K562 (cell line): Measurements from ENCODE around the gene FYB1. TPM values are rescaled to one million over a fixed set of nuclear protein-coding genes. Genes with fewer than 3 reads are reported as not detected.

ENCODE experiments used
- ATAC-seq: fragments of 200-7000 bp; cut with Tn5 transposase; 3 replicates; pipeline ENCODE4 v1.9.1; 2020; ENCODE audit warnings: moderate library complexity
- BruUV-seq: library from RNA; stranded (reverse); fragments of 400-500 nt; replicated peaks from 2 replicates; lab custom pipeline; 2021; lab: Mats Ljungman, UMichigan
- CTCF ChIA-PET: fragments of 300-600 bp; formaldehyde crosslinking; extraction: SDS; loops from one replicate; lab custom pipeline; 2021; ENCODE audit warnings: low intra/inter-chr PET ratio; lab: Yijun Ruan, JAX
- POLR2A ChIA-PET: fragments of 300-600, 350-650 bp; sonication (Branson Sonifier 250); formaldehyde crosslinking; extraction: SDS; loops from one replicate; lab custom pipeline; 2021; ENCODE audit warnings: antibody characterized with exemption, inconsistent platforms; lab: Yijun Ruan, JAX
- DNase-seq, 4 experiments: peaks; one replicate each; pipeline versions ENCODE4 v3.0.0 to v3.0.0-alpha.2; 2011 to 2018; ENCODE audit warnings: low spot score in 3 of 4, mixed read lengths in 3 of 4; ENCODE audit errors: extremely low read depth in 1 of 4
- FAIRE-seq: peaks from 2 replicates; lab custom pipeline; 2011; peaks lifted over from hg19 to GRCh38; lab: Jason Lieb, UNC
- H2AFZ ChIP-seq: 2 replicates; pipeline ENCODE4 v1.6.0; 2011; ENCODE audit warnings: low read depth, low read length, control low read depth, inconsistent platforms
- H3K27ac ChIP-seq: fragments of 200-600 bp; 3 replicates; pipeline ENCODE4 v1.8.0; 2011; ENCODE audit warnings: low read depth, mild to moderate bottlenecking, control low read depth, inconsistent platforms, low read length, moderate library complexity, mixed read lengths; ENCODE audit errors: extremely low read depth
- H3K27me3 ChIP-seq, 2 experiments: fragments of 300-600 bp in 1 of 2; 2 replicates in 1 of 2; 3 replicates in 1 of 2; pipeline versions ENCODE4 v1.6.0 to v1.8.0; 2011; ENCODE audit warnings: inconsistent platforms in 2 of 2, low read length in 2 of 2, mild to moderate bottlenecking in 1 of 2, mixed read lengths in 1 of 2, moderate library complexity in 1 of 2; ENCODE audit not compliant: control insufficient read depth in 2 of 2, insufficient read depth in 2 of 2
- H3K36me3 ChIP-seq: fragments of 300-600 bp; 3 replicates; pipeline ENCODE4 v1.8.0; 2011; ENCODE audit warnings: mild to moderate bottlenecking, low read length, inconsistent platforms; ENCODE audit not compliant: control insufficient read depth, insufficient read depth
- H3K4me1 ChIP-seq, 2 experiments: fragments of 200-600 bp in 1 of 2; replicated peaks in 1 of 2; 2 replicates in 1 of 2; 3 replicates in 1 of 2; pipeline versions ENCODE4 v1.5.1 to v1.8.0; 2011; ENCODE audit warnings: inconsistent platforms in 2 of 2, low read length in 2 of 2, mild to moderate bottlenecking in 1 of 2, mixed read lengths in 1 of 2, moderate library complexity in 1 of 2; ENCODE audit not compliant: control insufficient read depth in 2 of 2, insufficient read depth in 2 of 2
- H3K4me2 ChIP-seq: 2 replicates; pipeline ENCODE4 v1.6.1; 2011; ENCODE audit warnings: low read length, control low read depth, inconsistent platforms, mixed read lengths; ENCODE audit not compliant: insufficient read depth
- H3K4me3 ChIP-seq: fragments of 200-600 bp; sonication (generic), shearing (Covaris generic); 2 replicates; pipeline ENCODE4 v1.5.1; 2016; ENCODE audit warnings: control low read depth, inconsistent platforms
- H3K79me2 ChIP-seq: fragments of 200-600 bp; 3 replicates; pipeline ENCODE4 v1.8.0; 2011; ENCODE audit warnings: low read length, inconsistent platforms; ENCODE audit not compliant: control insufficient read depth, insufficient read depth
- H3K9ac ChIP-seq, 2 experiments: 2 replicates each; pipeline versions ENCODE4 v1.6.0 to v1.6.1; 2011; ENCODE audit warnings: low read depth in 2 of 2, low read length in 2 of 2, control low read depth in 1 of 2, inconsistent platforms in 1 of 2, mild to moderate bottlenecking in 1 of 2, mixed read lengths in 1 of 2; ENCODE audit not compliant: insufficient read depth in 1 of 2
- H3K9me1 ChIP-seq: one replicate; pipeline ENCODE4 v1.6.0; 2011; ENCODE audit warnings: inconsistent platforms, mild to moderate bottlenecking, low read length, moderate library complexity; ENCODE audit not compliant: control insufficient read depth, insufficient read depth
- H3K9me3 ChIP-seq: replicated peaks from 2 replicates; pipeline ENCODE4 v1.5.1; 2011; ENCODE audit warnings: low read depth, low read length, inconsistent platforms; ENCODE audit not compliant: control insufficient read depth, insufficient read depth
- H4K20me1 ChIP-seq: replicated peaks from 2 replicates; pipeline ENCODE4 v1.6.1; 2011; ENCODE audit warnings: low read length, inconsistent platforms, mixed read lengths; ENCODE audit not compliant: control insufficient read depth, insufficient read depth
- ARID1B ChIP-seq: fragments of 450-650 bp; IDR thresholded peaks from 2 replicates; pipeline ENCODE4 v1.6.1; 2016; ENCODE audit warnings: antibody characterized with exemption, mild to moderate bottlenecking, inconsistent platforms
- ASH1L ChIP-seq: fragments of 450-650 bp; IDR thresholded peaks from 2 replicates; pipeline ENCODE4 v1.6.1; 2018; ENCODE audit warnings: borderline replicate concordance, mild to moderate bottlenecking, low read depth; ENCODE audit not compliant: partially characterized antibody
- CBFA2T3 ChIP-seq: fragments of 450-650 bp; IDR thresholded peaks from 2 replicates; pipeline ENCODE4 v1.6.1; 2017
- CBX8 ChIP-seq: fragments of 200-600 bp; sonication (generic); IDR thresholded peaks from 2 replicates; pipeline ENCODE4 v1.6.1; 2012; ENCODE audit warnings: borderline replicate concordance, mixed run types, low read depth, mild to moderate bottlenecking, moderate library complexity, mixed read lengths, low read length, control low read depth, inconsistent platforms; ENCODE audit not compliant: poor library complexity, severe bottlenecking; ENCODE audit errors: extremely low read depth
- CHD2 ChIP-seq: IDR thresholded peaks from 2 replicates; pipeline ENCODE4 v1.6.1; 2011; ENCODE audit warnings: low read depth, low read length
- DEAF1 ChIP-seq: fragments of 450-650 bp; formaldehyde crosslinking; IDR thresholded peaks from 2 replicates; pipeline ENCODE4 v1.4.0; 2020; ENCODE audit warnings: mild to moderate bottlenecking, moderate library complexity
- DPF2 ChIP-seq: fragments of 450-650 bp; IDR thresholded peaks from 2 replicates; pipeline ENCODE4 v1.6.1; 2016
- FOS ChIP-seq: IDR thresholded peaks from 3 replicates; pipeline ENCODE4 v1.6.1; 2011; ENCODE audit not compliant: insufficient read length; ENCODE audit errors: extremely low read depth
- FOSL1 ChIP-seq: fragments of 200-800 bp; sonication (Bioruptor generic); conservative IDR thresholded peaks from 2 replicates; pipeline ENCODE4 v1.6.1; 2016; ENCODE audit warnings: missing genetic modification characterization, missing compliant biosample characterization
- MEIS2 ChIP-seq: fragments of 450-650 bp; IDR thresholded peaks from 2 replicates; pipeline ENCODE4 v1.6.1; 2014; ENCODE audit warnings: mild to moderate bottlenecking; ENCODE audit not compliant: partially characterized antibody
- NFIX ChIP-seq: fragments of 250-450 bp; sonication (Bioruptor Pico); IDR thresholded peaks from 2 replicates; pipeline ENCODE4 v1.4.0; 2020; ENCODE audit warnings: low read depth, mild to moderate bottlenecking, moderate library complexity
- RBBP5 ChIP-seq: fragments of 200-600 bp; sonication (generic); IDR thresholded peaks from 2 replicates; pipeline ENCODE4 v1.6.1; 2012; ENCODE audit warnings: borderline replicate concordance, mild to moderate bottlenecking, low read length, control low read depth, inconsistent platforms; ENCODE audit not compliant: insufficient read depth, poor library complexity, severe bottlenecking
- ZMIZ1 ChIP-seq, 2 experiments: fragments of 150-350 bp in 1 of 2; IDR thresholded peaks; 2 replicates each; pipeline ENCODE4 v1.6.1; 2012 to 2016; ENCODE audit warnings: low read depth in 2 of 2, low read length in 2 of 2, mild to moderate bottlenecking in 1 of 2, moderate library complexity in 1 of 2
- ZNF316 ChIP-seq: fragments of 450-650 bp; IDR thresholded peaks from 2 replicates; pipeline ENCODE4 v1.6.1; 2016
- ZNF436 ChIP-seq: fragments of 250-450, 450-650 bp; sonication (Bioruptor Pico); formaldehyde crosslinking; IDR thresholded peaks from 2 replicates; pipeline ENCODE4 v1.7.0; 2020; ENCODE audit warnings: mild to moderate bottlenecking
- WGBS: fragments of 100-300 bp; shearing (Covaris generic); methylation state at CpG from one replicate; pipeline ENCODE4 v1.1.6; 2016; ENCODE audit warnings: low coverage, mixed read lengths; ENCODE audit not compliant: insufficient coverage; ENCODE audit errors: missing lambda C conversion rate; 5-methylcytosine and 5-hydroxymethylcytosine counted together
- in situ Hi-C: fragments of 300-500 bp; cut with MboI; formaldehyde crosslinking; loops from 4 replicates; pipeline ENCODE4 v1.15.0; 2018; ENCODE audit warnings: inconsistent platforms, mixed read lengths
- intact Hi-C: fragments of 100-400 bp; cut with micrococcal nuclease; formaldehyde crosslinking; loops from 2 replicates; pipeline ENCODE4 v1.14.2; 2022
- polyA plus RNA-seq, 8 experiments: library from polyadenylated mRNA; depleted of rRNA in 4 of 8; stranded (reverse) in 5 of 8; unstranded in 3 of 8; fragments of >200 nt; fragmentation: Nextera tagmentation in 2 of 8; fragmentation: Illumina TruSeq in 1 of 8; extraction: Ambion mirVana in 2 of 8; extraction: Trizol in 1 of 8; gene quantifications; 2 replicates each; pipeline versions ENCODE4 v1.2.1 to v1.2.3, GENCODE V29; 2011 to 2014; ENCODE audit warnings: inconsistent platforms in 1 of 8, missing spikeins in 1 of 8
- total RNA-seq, 7 experiments: library from RNA; depleted of rRNA in 6 of 7; stranded (reverse); fragments of >200 nt in 6 of 7; fragmentation: Illumina TruSeq in 2 of 7; extraction: Trizol in 2 of 7; gene quantifications; 2 replicates each; pipeline versions ENCODE4 v1.2.1 to v1.2.3, GENCODE V29; 2011 to 2021; ENCODE audit warnings: low replicate concordance in 1 of 7

FYB1 gene
- total and polyA plus RNA-seq, 9 of the 15 experiments (the other 6 are each of a cell fraction or from before 2014, with no cell fraction given), result 4.7 to 31.5 (median 9.7) TPM

- no peak overlapping the region for H3K4me2 ChIP-seq
- no peaks in the 10 kb centered on the region for H3K36me3 ChIP-seq
- H4K20me1 ChIP-seq, result no peaks in the 10 kb centered on the region
- no peak for DNase-seq
- CTCF ChIA-PET, result interaction anchor here (0.7 kb wide), 1 partner anchor 11 kb away, joined by 3 read pairs; no protein-coding TSS in a partner anchor
- no peaks in the 10 kb centered on the region for H3K9me1 ChIP-seq
- POLR2A ChIA-PET, result interaction anchor here (0.7 to 2.1 kb wide), 2 partner anchors 8 to 697 kb away, joined by 3 to 5 read pairs; no protein-coding TSS in a partner anchor
- H3K4me3 ChIP-seq, result no peak overlapping the region
- no peak overlapping the region for H3K9ac ChIP-seq
- H3K27ac ChIP-seq, result no peak overlapping the region
- intact Hi-C loops, result no loop called here
- H3K4me1 ChIP-seq, result peaks cover 0 to 2% of the 10 kb centered on the region in 2 experiments; a peak in 2 of 5 replicates
- no peaks in the 10 kb centered on the region for H3K79me2 ChIP-seq
- FAIRE-seq, result no peak
- no TSS peak for BruUV-seq
- peak overlapping the region; percentile 32; the same call in 1 of the 2 replicates for H2AFZ ChIP-seq
- in situ Hi-C loops, result no loop called here
- WGBS, result 45% methylated on average over 4 of the region's 4 CpGs
- no peaks in the 10 kb centered on the region; the same call in 1 of the 2 replicates for H3K9me3 ChIP-seq
- no peaks in the 10 kb centered on the region for H3K27me3 ChIP-seq
- peak; percentile 76 for ATAC-seq
- 0 out of 2 replicates have a peak, but pooled peaks have one; percentile 1 for TF ChIP-seq DEAF1 (CRISPR knock-in tag)
- TF ChIP-seq ASH1L, result no peak
- no peak for TF ChIP-seq CHD2
- no peak for TF ChIP-seq NFIX (CRISPR knock-in tag)
- peak; percentile 85 for TF ChIP-seq FOSL1 (tag)
- no peak for TF ChIP-seq ZNF436 (CRISPR knock-in tag)
- no peak for TF ChIP-seq FOS
- no peak for TF ChIP-seq ZMIZ1 (IDR thresholded peaks at IDR 0.05; ENCODE audit: low read depth in 2 of 2, low read length in 2 of 2)
- TF ChIP-seq MEIS2, result peak; percentile 93
- TF ChIP-seq ZNF316, result peak; percentile 76
- TF ChIP-seq RBBP5, result no peak
- TF ChIP-seq CBX8, result no peak
- peak; percentile 45; the same call in 1 of the 2 replicates for TF ChIP-seq DPF2
- 0 out of 2 replicates have a peak, but pooled peaks have one; percentile 8 for TF ChIP-seq CBFA2T3
- TF ChIP-seq ARID1B, result peak; percentile 36; the same call in 1 of the 2 replicates
These were observed 126.6 kb downstream of the FYB1 start for GRCh38 chr5:39092581-39093351.
